Measurements from ENCODE around the gene PDIA4.
"Not testable (repeated sequence)": the region's sequence is repeated elsewhere in the genome, so short reads cannot be mapped to it uniquely, and the experiment has no call there.

- not testable (repeated sequence) for TF ChIP-seq CTCF, POLR2A (IDR thresholded peaks at IDR 0.05)
Measured at GRCh38 chr7:149062217-149062899, 34.1 kb upstream of the PDIA4 start.
